ENCODE results near the gene ENDOG. TPM values are rescaled to one million over a fixed set of nuclear protein-coding genes. Genes with fewer than 3 reads are reported as not detected.

Gene ENDOG
- total and polyA plus RNA-seq, 4 donors = 5.6 to 36.6 (median 27.7) TPM

- H3K36me3 ChIP-seq (ENCODE audit: control insufficient read depth in 4 of 4, insufficient read depth in 4 of 4, low read length in 4 of 4) = peaks cover 5 to 54% (median 11%) of the 10 kb centered on the region in 4 donors
- H3K27ac ChIP-seq (ENCODE audit: low read depth in 1 of 2, low read length in 1 of 2) = no peak overlapping the region
- H3K4me1 ChIP-seq (ENCODE audit: control insufficient read depth in 5 of 5, insufficient read depth in 5 of 5, low read length in 5 of 5) = peaks cover 0 to 6% (median 4%) of the 10 kb centered on the region in 5 donors
- H3K9me3 ChIP-seq (ENCODE audit: control insufficient read depth in 4 of 4, insufficient read depth in 3 of 4, low read length in 3 of 4) = peaks cover 0 to 2% (median 0%) of the 10 kb centered on the region in 4 donors
- no peak for ATAC-seq (ENCODE audit: insufficient read depth, low FRiP score)
- no peak overlapping the region for H3K9ac ChIP-seq (ENCODE audit: insufficient read depth in 1 of 2, low read length in 2 of 2)
- DNase-seq = no peak
- H3K4me3 ChIP-seq = no peak overlapping the region
- no peak for TF ChIP-seq CTCF (IDR thresholded peaks at IDR 0.05; ENCODE audit: control extremely low read depth, extremely low read depth)
- 91 to 94% methylated on average over 16 of the region's 16 CpGs for WGBS, 2 donors
- no peaks in the 10 kb centered on the region for H3K27me3 ChIP-seq (ENCODE audit: control insufficient read depth in 3 of 3, insufficient read depth in 3 of 3, low read length in 2 of 3)
Observed at GRCh38 chr9:128821584-128822406, 3.5 kb downstream of the ENDOG start.

DNA sequence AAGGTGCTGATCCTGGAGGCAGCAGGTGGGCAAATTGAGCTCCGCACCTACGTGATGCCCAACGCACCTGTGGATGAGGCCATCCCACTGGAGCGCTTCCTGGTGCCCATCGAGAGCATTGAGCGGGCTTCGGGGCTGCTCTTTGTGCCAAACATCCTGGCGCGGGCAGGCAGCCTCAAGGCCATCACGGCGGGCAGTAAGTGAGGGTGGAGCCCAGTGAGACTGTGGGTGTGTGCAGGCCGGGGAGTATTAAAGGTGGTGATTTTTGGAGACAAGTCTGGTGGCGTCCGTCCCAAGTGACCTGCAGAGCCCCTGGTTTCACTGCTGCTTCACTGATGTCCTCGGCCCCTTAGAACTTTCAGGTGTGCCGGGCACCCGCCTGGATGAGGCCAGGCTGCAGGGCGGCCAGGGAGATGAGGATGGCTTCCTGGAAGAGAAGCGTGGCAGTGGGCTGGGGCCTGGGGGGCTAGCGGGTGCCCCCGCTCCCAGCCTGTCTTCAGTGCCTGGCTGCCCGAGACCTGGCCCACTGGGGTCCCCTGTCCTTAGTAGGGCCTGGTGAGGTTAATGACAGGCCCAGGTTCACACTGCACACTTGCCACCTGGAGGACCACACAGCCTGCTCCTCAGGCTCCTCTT, 4.2 kb downstream of the ENDOG start:
- Histone ChIP-seq H3K4me3 (no peak overlapping the region), H3K27ac (ENCODE audit: low read depth in 1 of 2, low read length in 1 of 2) (no peak overlapping the region), H3K9ac (ENCODE audit: insufficient read depth in 1 of 2, low read length in 2 of 2) (no peak overlapping the region), H3K4me1 (ENCODE audit: control insufficient read depth in 5 of 5, insufficient read depth in 5 of 5, low read length in 5 of 5) (peaks cover 0 to 6% (median 4%) of the 10 kb centered on the region in 5 donors), H3K27me3 (ENCODE audit: control insufficient read depth in 3 of 3, insufficient read depth in 3 of 3, low read length in 2 of 3) (no peaks in the 10 kb centered on the region), H3K36me3 (ENCODE audit: control insufficient read depth in 4 of 4, insufficient read depth in 4 of 4, low read length in 4 of 4) (peaks cover 5 to 58% (median 11%) of the 10 kb centered on the region in 4 donors), H3K9me3 (ENCODE audit: control insufficient read depth in 4 of 4, insufficient read depth in 3 of 4, low read length in 3 of 4) (peaks cover 0 to 2% (median 0%) of the 10 kb centered on the region in 4 donors)
- DNase-seq (no peak), ATAC-seq (ENCODE audit: insufficient read depth, low FRiP score) (no peak)
- no peak for TF ChIP-seq CTCF (IDR thresholded peaks at IDR 0.05; ENCODE audit: control extremely low read depth, extremely low read depth)
- WGBS, 2 donors = 95% methylated on average over 22 of the region's 22 CpGs

- Histone ChIP-seq H3K4me1 (ENCODE audit: control insufficient read depth in 5 of 5, insufficient read depth in 5 of 5, low read length in 5 of 5) (peaks cover 0 to 6% (median 4%) of the 10 kb centered on the region in 5 donors), H3K36me3 (ENCODE audit: control insufficient read depth in 4 of 4, insufficient read depth in 4 of 4, low read length in 4 of 4) (peaks cover 5 to 58% (median 12%) of the 10 kb centered on the region in 4 donors)
- WGBS, 2 donors = 91 to 96% methylated on average over 18 to 19 of the region's 19 CpGs
Observed at GRCh38 chr9:128823362-128823902, 5.1 kb downstream of the ENDOG start.

More at GRCh38 chr9:128823362-128823902, 5.1 kb downstream of the ENDOG start:
- TF ChIP-seq CTCF (IDR thresholded peaks at IDR 0.05; ENCODE audit: control extremely low read depth, extremely low read depth) = no peak
- H3K9me3 ChIP-seq (ENCODE audit: control insufficient read depth in 4 of 4, insufficient read depth in 3 of 4, low read length in 3 of 4) = peaks cover 0 to 2% (median 0%) of the 10 kb centered on the region in 4 donors
- no peak overlapping the region for H3K9ac ChIP-seq (ENCODE audit: insufficient read depth in 1 of 2, low read length in 2 of 2)
- no peak overlapping the region for H3K27ac ChIP-seq (ENCODE audit: low read depth in 1 of 2, low read length in 1 of 2)
- no peak for DNase-seq
- ATAC-seq (ENCODE audit: insufficient read depth, low FRiP score) = no peak
- H3K4me3 ChIP-seq = no peak overlapping the region
- no peaks in the 10 kb centered on the region for H3K27me3 ChIP-seq (ENCODE audit: control insufficient read depth in 3 of 3, insufficient read depth in 3 of 3, low read length in 2 of 3)

All from lung (tissue), 12 donors.